CD14-positive monocyte (primary cell): ENCODE data around the gene SRD5A1. TPM values are rescaled to one million over a fixed set of nuclear protein-coding genes. Genes with fewer than 3 reads are reported as not detected.
A peak's percentile ranks its signal among the peaks of the same experiment; 100 is the strongest.

Source experiments
- DNase-seq, 3 donors: peaks; one replicate each; pipeline ENCODE4 v3.0.0-alpha.2; 2011 to 2022
- H2AFZ ChIP-seq: 2 replicates; pipeline ENCODE4 v1.6.0; 2012; ENCODE audit warnings: mild to moderate bottlenecking, low read depth, low read length, inconsistent platforms; ENCODE audit not compliant: insufficient read depth, poor library complexity, severe bottlenecking
- H3K27ac ChIP-seq, 2 donors: 1 replicate in 1 of 2; 2 replicates in 1 of 2; pipeline ENCODE4 v1.5.1; 2012 to 2013; ENCODE audit warnings: low read length in 2 of 2, control low read depth in 1 of 2, inconsistent platforms in 1 of 2, low read depth in 1 of 2, mild to moderate bottlenecking in 1 of 2
- H3K27me3 ChIP-seq, 2 donors: one replicate each; pipeline versions ENCODE4 v1.6.0 to v1.6.1; 2011 to 2013; ENCODE audit warnings: low read length in 2 of 2; ENCODE audit not compliant: control insufficient read depth in 2 of 2, insufficient read depth in 2 of 2
- H3K36me3 ChIP-seq, 2 donors: replicated peaks in 1 of 2; 1 replicate in 1 of 2; 2 replicates in 1 of 2; pipeline versions ENCODE4 v1.5.1 to v1.6.1; 2012 to 2013; ENCODE audit warnings: low read length in 2 of 2, control low read depth in 1 of 2, inconsistent platforms in 1 of 2, mild to moderate bottlenecking in 1 of 2; ENCODE audit not compliant: insufficient read depth in 2 of 2, control insufficient read depth in 1 of 2
- H3K4me1 ChIP-seq, 2 donors: 1 replicate in 1 of 2; 2 replicates in 1 of 2; pipeline versions ENCODE4 v1.5.1 to v1.6.1; 2012 to 2013; ENCODE audit warnings: low read length in 2 of 2, control low read depth in 1 of 2, inconsistent platforms in 1 of 2, mild to moderate bottlenecking in 1 of 2, moderate library complexity in 1 of 2; ENCODE audit not compliant: insufficient read depth in 2 of 2, control insufficient read depth in 1 of 2
- H3K4me2 ChIP-seq: replicated peaks from 2 replicates; pipeline ENCODE3; 2012; ENCODE audit warnings: low read length, moderate library complexity, mild to moderate bottlenecking; ENCODE audit not compliant: poor library complexity, severe bottlenecking; ENCODE audit errors: extremely low read depth
- H3K4me3 ChIP-seq, 3 experiments: fragments of 200-600 bp in 1 of 3; sonication (generic) in 1 of 3; replicated peaks in 1 of 3; 1 replicate in 2 of 3; 2 replicates in 1 of 3; pipeline ENCODE4 v1.5.1; 2011 to 2013; ENCODE audit warnings: low read length in 3 of 3, mild to moderate bottlenecking in 3 of 3, control low read depth in 2 of 3, low read depth in 2 of 3, inconsistent platforms in 1 of 3, moderate library complexity in 1 of 3
- H3K79me2 ChIP-seq: 2 replicates; pipeline ENCODE4 v1.6.0; 2012; ENCODE audit warnings: mild to moderate bottlenecking, control low read depth, inconsistent platforms, low read length, moderate library complexity; ENCODE audit not compliant: insufficient read depth
- H3K9ac ChIP-seq: 2 replicates; pipeline ENCODE4 v1.6.0; 2017; ENCODE audit warnings: low read length, mild to moderate bottlenecking; ENCODE audit not compliant: insufficient read depth, poor library complexity, severe bottlenecking
- H3K9me3 ChIP-seq, 2 donors: replicated peaks in 1 of 2; 1 replicate in 1 of 2; 2 replicates in 1 of 2; pipeline versions ENCODE4 v1.5.1 to v1.6.1; 2012 to 2013; ENCODE audit warnings: low read length in 2 of 2, control low read depth in 1 of 2; ENCODE audit not compliant: control insufficient read depth in 1 of 2, insufficient read depth in 1 of 2
- H4K20me1 ChIP-seq: 2 replicates; pipeline ENCODE4 v1.6.0; 2012; ENCODE audit warnings: mild to moderate bottlenecking, low read length, control low read depth, moderate library complexity; ENCODE audit not compliant: insufficient read depth
- H3K27ac Mint-ChIP-seq, 7 donors: one replicate each; pipeline ENCODE4 v1.8.0; 2020; ENCODE audit warnings: mild to moderate bottlenecking in 7 of 7, mixed read lengths in 7 of 7, moderate library complexity in 6 of 7, inconsistent platforms in 2 of 7
- H3K27me3 Mint-ChIP-seq, 3 donors: one replicate each; pipeline ENCODE4 v1.8.0; 2021 to 2022; ENCODE audit warnings: low read depth in 3 of 3, mild to moderate bottlenecking in 3 of 3, mixed read lengths in 3 of 3, moderate library complexity in 3 of 3, inconsistent platforms in 1 of 3
- H3K36me3 Mint-ChIP-seq, 2 donors: one replicate each; pipeline ENCODE4 v1.8.0; 2020; ENCODE audit warnings: mixed read lengths in 2 of 2, inconsistent platforms in 1 of 2, mild to moderate bottlenecking in 1 of 2
- H3K4me1 Mint-ChIP-seq: one replicate; pipeline ENCODE4 v1.8.0; 2020; ENCODE audit warnings: mild to moderate bottlenecking, mixed read lengths
- H3K4me3 Mint-ChIP-seq, 2 donors: one replicate each; pipeline ENCODE4 v1.8.0; 2020; ENCODE audit warnings: mild to moderate bottlenecking in 2 of 2, mixed read lengths in 2 of 2, moderate library complexity in 1 of 2
- H3K9me3 Mint-ChIP-seq, 7 donors: one replicate each; pipeline ENCODE4 v1.8.0; 2020 to 2022; ENCODE audit warnings: mixed read lengths in 7 of 7, mild to moderate bottlenecking in 6 of 7, moderate library complexity in 6 of 7, inconsistent platforms in 2 of 7
- WGBS: methylation state at CpG from one replicate; pipeline ENCODE4 v1.1.5; 2013; ENCODE audit warnings: missing lambda C conversion rate; ENCODE audit not compliant: insufficient coverage; 5-methylcytosine and 5-hydroxymethylcytosine counted together
- intact Hi-C, 2 donors: fragments of 100-400 bp; cut with micrococcal nuclease; formaldehyde crosslinking; loops; one replicate each; pipeline versions ENCODE4 v1.15.0 to v1.15.1; 2023
- polyA plus RNA-seq, 3 donors: library from polyadenylated mRNA; depleted of rRNA in 1 of 3; unstranded in 2 of 3; stranded (reverse) in 1 of 3; fragments of 300-500 nt in 2 of 3; fragments of >200 nt in 1 of 3; fragmentation: Illumina TruSeq in 2 of 3; gene quantifications; 1 replicate in 2 of 3; 2 replicates in 1 of 3; pipeline ENCODE4 v1.2.3, GENCODE V29; 2012 to 2021
- TF ChIP-seq, protein P1 (sequence below): fragments of 200-600 bp; IDR thresholded peaks from one replicate; pipeline ENCODE4 v1.8.0; 2022; ENCODE audit warnings: antibody characterized with exemption, mild to moderate bottlenecking

Gene SRD5A1
- polyA plus RNA-seq, 3 donors = 21.2 to 34.7 (median 26.0) TPM

GRCh38 chr5:6712577-6713273 is 79.5 kb downstream of the SRD5A1 start:
- peaks cover 33% of the 10 kb centered on the region for H3K79me2 ChIP-seq
- intact Hi-C loops = loop anchor here (2.0 to 5.0 kb wide), 3 partner anchors 68 to 1290 kb away; partner anchors contain the start of genes NSUN2 (in 2 of the 2), SRD5A1 (in 2 of the 2) and ICE1 (in 1 of the 2)
- TF ChIP-seq, protein P1, sequence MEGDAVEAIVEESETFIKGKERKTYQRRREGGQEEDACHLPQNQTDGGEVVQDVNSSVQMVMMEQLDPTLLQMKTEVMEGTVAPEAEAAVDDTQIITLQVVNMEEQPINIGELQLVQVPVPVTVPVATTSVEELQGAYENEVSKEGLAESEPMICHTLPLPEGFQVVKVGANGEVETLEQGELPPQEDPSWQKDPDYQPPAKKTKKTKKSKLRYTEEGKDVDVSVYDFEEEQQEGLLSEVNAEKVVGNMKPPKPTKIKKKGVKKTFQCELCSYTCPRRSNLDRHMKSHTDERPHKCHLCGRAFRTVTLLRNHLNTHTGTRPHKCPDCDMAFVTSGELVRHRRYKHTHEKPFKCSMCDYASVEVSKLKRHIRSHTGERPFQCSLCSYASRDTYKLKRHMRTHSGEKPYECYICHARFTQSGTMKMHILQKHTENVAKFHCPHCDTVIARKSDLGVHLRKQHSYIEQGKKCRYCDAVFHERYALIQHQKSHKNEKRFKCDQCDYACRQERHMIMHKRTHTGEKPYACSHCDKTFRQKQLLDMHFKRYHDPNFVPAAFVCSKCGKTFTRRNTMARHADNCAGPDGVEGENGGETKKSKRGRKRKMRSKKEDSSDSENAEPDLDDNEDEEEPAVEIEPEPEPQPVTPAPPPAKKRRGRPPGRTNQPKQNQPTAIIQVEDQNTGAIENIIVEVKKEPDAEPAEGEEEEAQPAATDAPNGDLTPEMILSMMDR = no peak
- H3K27ac ChIP-seq = peak overlapping the region; percentile 82 to 96
- H3K27me3 ChIP-seq = no peaks in the 10 kb centered on the region
- H4K20me1 ChIP-seq = peaks cover 31% of the 10 kb centered on the region
- H3K27me3 Mint-ChIP-seq = peaks cover 3 to 9% (median 8%) of the 10 kb centered on the region in 3 donors
- H2AFZ ChIP-seq = peak overlapping the region; percentile 87
- peak; percentile 95 to 98 (median 96) for DNase-seq
- under 1% methylated on average over 85 of the region's 85 CpGs for WGBS
- H3K4me1 ChIP-seq = peaks cover 36 to 41% of the 10 kb centered on the region in 2 donors
- peaks cover 45% of the 10 kb centered on the region for H3K4me1 Mint-ChIP-seq
- H3K4me3 ChIP-seq = peak overlapping the region; percentile 83 to 90 (median 89)
- peaks cover 0 to under 1% of the 10 kb centered on the region in 2 donors for H3K36me3 ChIP-seq
- no peaks in the 10 kb centered on the region for H3K9me3 ChIP-seq
- peak overlapping the region; percentile 88 to 94 for H3K4me3 Mint-ChIP-seq
- H3K36me3 Mint-ChIP-seq = peaks cover 0 to 7% of the 10 kb centered on the region in 2 donors
- H3K9me3 Mint-ChIP-seq = no peaks in the 10 kb centered on the region
- peak overlapping the region; percentile 91 for H3K9ac ChIP-seq
- H3K4me2 ChIP-seq = peak overlapping the region; percentile 75
- peak overlapping the region; percentile 91 to 97 (median 96) for H3K27ac Mint-ChIP-seq

DNA sequence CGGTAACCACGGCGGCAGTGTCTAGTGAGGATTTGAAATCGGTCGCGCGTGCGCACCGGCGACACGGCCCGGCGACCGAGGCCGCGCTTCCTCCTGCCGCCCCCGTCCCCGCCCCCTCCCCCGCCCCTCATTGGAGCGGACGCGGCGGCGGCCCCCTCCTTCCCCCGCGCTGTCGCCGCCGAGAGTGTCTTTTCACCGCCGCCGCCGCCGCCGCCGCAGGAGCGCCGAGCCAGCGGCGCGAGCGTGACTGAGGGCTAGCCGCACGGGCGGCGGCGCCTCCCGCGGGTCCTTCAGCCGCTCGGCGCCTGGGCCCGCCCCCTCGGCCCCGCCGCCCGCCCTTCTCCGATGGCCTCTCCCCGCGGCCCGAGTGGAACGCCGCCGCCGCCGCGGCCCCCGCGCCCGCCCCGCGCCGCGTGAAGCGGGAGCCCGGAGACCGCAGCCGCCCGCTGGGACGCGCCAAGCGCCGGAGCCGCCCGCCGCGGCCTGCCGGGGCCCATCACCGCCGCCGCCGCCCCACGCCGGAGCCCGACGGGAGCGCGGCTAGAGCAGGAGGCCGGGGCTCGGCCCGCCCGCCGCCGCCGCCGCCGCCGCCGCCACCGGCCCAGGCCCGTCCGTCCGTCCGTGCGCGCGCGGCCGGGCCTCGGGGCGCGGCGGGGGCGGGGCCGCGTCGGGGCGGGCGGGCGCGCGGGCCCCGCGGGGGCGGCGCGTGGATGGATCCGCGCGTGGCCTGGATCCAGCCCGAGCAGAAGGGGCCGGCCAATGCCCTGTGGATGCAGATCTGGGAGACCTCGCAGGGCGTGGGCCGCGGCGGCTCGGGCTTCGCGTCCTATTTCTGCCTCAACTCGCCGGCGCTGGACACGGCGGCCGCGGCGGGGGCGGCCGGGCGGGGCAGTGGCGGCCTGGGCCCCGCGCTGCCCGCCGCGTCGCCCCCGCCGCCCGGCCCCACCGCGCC is 80.3 kb downstream of the SRD5A1 start, which contains the start of gene TENT4A:
TSS of gene TENT4A (plus strand) at position 159 of the 952 bp plus-strand sequence. CDS start at position 711, 552 bp downstream.
- intact Hi-C loops = loop anchor here (2.0 to 5.0 kb wide), 4 partner anchors 69 to 1291 kb away; partner anchors contain the start of genes ICE1 (in 2 of the 2), NSUN2 (in 2 of the 2) and SRD5A1 (in 2 of the 2)
- Mint-ChIP-seq H3K4me1 (peaks cover 53% of the 10 kb centered on the region), H3K27ac (peak within 1 kb of the TSS; percentile 91 to 97 (median 96))

More for the DNA sequence above, 80.3 kb downstream of the SRD5A1 start, which contains the start of gene TENT4A:
- peaks cover 39% of the 10 kb centered on the region for H4K20me1 ChIP-seq
- TF ChIP-seq, protein P1 = no peak
- Mint-ChIP-seq H3K36me3 (peaks cover 6 to 13% of the 10 kb centered on the region in 2 donors), H3K4me3 (peak within 1 kb of the TSS; percentile 88 to 94), H3K27me3 (peaks cover 3 to 9% (median 8%) of the 10 kb centered on the region in 3 donors), H3K9me3 (no peaks in the 10 kb centered on the region)
- H2AFZ ChIP-seq = peak within 1 kb of the TSS; percentile 87
- H3K9ac ChIP-seq = peak within 1 kb of the TSS; percentile 91
- H3K4me2 ChIP-seq = peak within 1 kb of the TSS; percentile 81
- H3K4me3 ChIP-seq = peak within 1 kb of the TSS; percentile 83 to 90 (median 89)
- H3K27me3 ChIP-seq = no peaks in the 10 kb centered on the region
- WGBS = under 1% methylated on average over 159 of the region's 174 CpGs
- H3K4me1 ChIP-seq = peaks cover 36 to 41% of the 10 kb centered on the region in 2 donors
- H3K27ac ChIP-seq = peak within 1 kb of the TSS; percentile 82 to 96
- H3K79me2 ChIP-seq = peaks cover 41% of the 10 kb centered on the region
- peak in 1 of 3 donors; percentile 18 for DNase-seq
- peaks cover 0 to 9% of the 10 kb centered on the region in 2 donors for H3K36me3 ChIP-seq
- H3K9me3 ChIP-seq = no peaks in the 10 kb centered on the region
